GOT3 (cell line): ENCODE measurements around the gene UNC5A.
A peak's percentile ranks its signal among the peaks of the same experiment; 100 is the strongest.
"Not testable (repeated sequence)": the region's sequence is repeated elsewhere in the genome, so short reads cannot be mapped to it uniquely, and the experiment has no call there.

Source experiments
- DNase-seq: peaks from one replicate; lab custom pipeline; 2025; ENCODE audit warnings: mixed read lengths; lab: John Stamatoyannopoulos, UW

UNC5A gene

DNA sequence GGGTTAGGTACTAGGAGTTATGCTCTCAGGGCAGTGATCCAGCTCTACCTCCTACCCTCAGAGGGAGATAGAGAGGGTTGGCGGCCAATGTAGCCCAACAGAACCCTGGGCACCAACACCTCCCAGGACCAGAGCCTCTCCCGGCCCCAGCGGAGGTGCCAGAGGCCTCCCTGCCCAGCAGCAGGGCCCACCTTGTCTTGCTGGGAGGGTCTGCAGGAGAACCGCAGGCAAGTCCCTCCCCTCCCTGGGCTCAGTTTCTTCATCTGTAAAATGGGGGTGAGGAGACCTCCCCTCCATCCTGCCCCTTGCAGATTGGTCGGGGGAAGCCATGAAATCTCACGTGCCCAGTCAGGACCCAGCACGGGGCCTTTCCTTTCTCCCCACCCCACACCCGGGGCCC, 54.4 kb downstream of the UNC5A start:
- no peak for DNase-seq

GRCh38 chr5:176865964-176866363, 55.6 kb downstream of the UNC5A start:
- DNase-seq = no peak

- DNase-seq = no peak
These were observed 56.5 kb downstream of the UNC5A start for GRCh38 chr5:176866707-176867310.

GRCh38 chr5:176868126-176868525, 57.8 kb downstream of the UNC5A start:
- DNase-seq = no peak

DNA sequence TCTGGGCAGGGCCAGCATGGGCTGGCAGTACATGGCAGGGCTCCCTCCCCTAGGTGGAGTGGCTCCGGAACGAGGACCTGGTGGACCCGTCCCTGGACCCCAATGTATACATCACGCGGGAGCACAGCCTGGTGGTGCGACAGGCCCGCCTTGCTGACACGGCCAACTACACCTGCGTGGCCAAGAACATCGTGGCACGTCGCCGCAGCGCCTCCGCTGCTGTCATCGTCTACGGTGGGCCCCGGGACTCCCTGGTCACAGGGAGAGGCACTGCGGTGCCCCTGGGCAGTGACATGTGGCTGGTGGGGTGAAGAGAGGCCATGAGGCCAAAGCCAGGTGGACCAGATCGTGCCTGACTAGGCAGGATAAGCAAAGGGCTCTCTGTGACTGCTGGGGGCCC, 58.4 kb downstream of the UNC5A start:
- DNase-seq = no peak

GRCh38 chr5:176869501-176870109, 59.2 kb downstream of the UNC5A start:
- no peak for DNase-seq

DNA sequence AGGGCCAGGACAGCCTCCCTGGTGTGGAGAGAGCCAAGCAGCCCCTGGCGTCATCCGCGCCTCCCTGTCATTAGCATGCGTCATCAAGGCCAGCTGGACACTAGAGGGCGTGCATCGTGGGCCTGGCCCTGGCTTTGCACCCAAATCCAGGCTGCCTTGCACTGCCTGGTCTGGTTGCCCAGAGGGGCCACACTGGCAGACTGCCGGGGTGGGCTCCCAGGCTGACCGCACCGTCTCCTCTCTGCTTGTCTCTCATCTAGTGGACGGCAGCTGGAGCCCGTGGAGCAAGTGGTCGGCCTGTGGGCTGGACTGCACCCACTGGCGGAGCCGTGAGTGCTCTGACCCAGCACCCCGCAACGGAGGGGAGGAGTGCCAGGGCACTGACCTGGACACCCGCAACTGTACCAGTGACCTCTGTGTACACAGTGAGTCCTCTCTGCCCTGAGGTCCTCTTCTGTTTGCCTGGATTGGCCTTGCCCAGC, 59.8 kb downstream of the UNC5A start:
- DNase-seq = peak; percentile 13

GRCh38 chr5:176870644-176871043, 60.3 kb downstream of the UNC5A start:
- not testable (repeated sequence) for DNase-seq

GRCh38 chr5:176872586-176872985, 62.2 kb downstream of the UNC5A start:
- not testable (repeated sequence) for DNase-seq

GRCh38 chr5:176873011-176873410, 62.7 kb downstream of the UNC5A start:
- not testable (repeated sequence) for DNase-seq

GRCh38 chr5:176873541-176874172, 63.3 kb downstream of the UNC5A start:
- DNase-seq = no peak

- no peak for DNase-seq
These were observed 63.9 kb downstream of the UNC5A start for GRCh38 chr5:176874198-176874780.

- DNase-seq = no peak
These were observed 64.7 kb downstream of the UNC5A start for GRCh38 chr5:176875014-176875550.

DNA sequence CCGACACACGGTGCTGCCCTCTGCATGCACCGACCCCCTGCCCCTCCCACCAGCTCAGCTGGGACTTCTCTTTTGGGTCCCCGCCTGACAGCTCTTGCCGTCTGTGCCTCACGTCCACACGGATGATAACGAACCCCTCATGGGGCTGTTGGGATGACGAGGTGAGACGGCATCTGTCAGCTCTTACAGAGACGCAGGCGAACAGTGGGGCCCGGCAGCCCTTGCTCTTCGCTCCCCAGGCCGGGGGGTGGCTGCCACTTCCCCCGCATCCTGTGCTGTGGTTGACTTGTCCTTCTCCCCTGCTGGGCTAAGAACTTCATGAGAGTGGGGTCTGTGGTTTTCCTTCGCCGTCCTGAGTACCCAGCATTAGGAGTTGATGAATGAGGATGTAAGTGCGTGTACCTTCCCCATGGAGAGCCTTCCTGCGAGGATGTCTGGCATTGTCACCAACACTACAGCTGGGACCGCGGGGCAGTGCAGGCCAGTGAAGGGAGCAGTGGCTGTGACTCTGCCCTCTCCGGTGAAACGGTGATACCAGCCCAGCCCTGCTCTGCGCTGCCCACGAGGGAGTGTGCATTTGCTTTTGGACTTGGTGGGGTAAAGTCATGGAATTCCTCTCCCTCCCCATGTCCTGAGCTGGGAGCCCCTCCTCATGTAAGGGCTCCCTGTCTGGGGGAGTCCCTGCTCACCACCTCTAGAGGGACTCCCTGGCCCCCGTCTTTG, 65.6 kb downstream of the UNC5A start:
- no peak for DNase-seq

- no peak for DNase-seq
These were observed 66.4 kb downstream of the UNC5A start for GRCh38 chr5:176876506-176877431.

- no peak for DNase-seq
These were observed 67.5 kb downstream of the UNC5A start for GRCh38 chr5:176877793-176878331.

DNA sequence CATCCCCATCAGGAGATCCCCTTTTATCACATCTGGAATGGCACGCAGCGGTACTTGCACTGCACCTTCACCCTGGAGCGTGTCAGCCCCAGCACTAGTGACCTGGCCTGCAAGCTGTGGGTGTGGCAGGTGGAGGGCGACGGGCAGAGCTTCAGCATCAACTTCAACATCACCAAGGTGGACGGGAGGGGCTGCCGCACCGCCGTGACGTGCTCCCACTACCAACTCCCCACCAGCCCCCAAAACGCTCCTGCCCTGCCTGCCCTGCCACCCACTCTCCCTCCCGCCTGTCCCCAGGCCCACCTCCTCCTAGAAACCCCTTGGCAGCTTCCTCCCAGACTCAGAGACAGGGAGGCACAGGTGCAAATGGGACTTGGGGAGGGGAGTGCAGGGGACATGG, 68.1 kb downstream of the UNC5A start:
- no peak for DNase-seq

GRCh38 chr5:176878906-176879662, 68.7 kb downstream of the UNC5A start:
- DNase-seq = no peak

DNA sequence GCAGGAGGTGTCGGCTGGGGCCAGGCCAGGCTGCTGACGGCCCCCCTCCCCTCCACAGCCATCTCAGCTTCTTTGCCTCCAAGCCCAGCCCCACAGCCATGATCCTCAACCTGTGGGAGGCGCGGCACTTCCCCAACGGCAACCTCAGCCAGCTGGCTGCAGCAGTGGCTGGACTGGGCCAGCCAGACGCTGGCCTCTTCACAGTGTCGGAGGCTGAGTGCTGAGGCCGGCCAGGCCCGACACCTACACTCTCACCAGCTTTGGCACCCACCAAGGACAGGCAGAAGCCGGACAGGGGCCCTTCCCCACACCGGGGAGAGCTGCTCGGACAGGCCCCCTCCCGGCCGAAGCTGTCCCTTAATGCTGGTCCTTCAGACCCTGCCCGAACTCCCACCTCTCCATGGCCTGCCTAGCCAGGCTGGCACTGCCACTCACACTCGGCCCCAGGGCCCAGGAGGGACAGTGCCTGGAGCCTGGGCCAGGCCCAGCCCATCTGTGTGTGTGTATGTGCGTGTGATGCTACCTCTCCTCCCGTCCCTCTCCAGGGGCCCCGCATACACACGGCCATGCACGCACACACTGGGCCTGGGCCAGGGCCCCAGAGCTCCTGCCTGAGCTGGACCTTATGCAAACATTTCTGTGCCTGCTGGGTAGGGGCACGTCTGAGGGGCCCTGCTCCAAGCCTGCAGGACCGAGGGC, 69.5 kb downstream of the UNC5A start:
- no peak for DNase-seq
